HG03439 (cell line): ENCODE data around the gene AP3S2.
"Not testable (repeated sequence)": the region's sequence is repeated elsewhere in the genome, so short reads cannot be mapped to it uniquely, and the experiment has no call there.

Source experiments
- ATAC-seq: cut with Tn5 transposase; IDR thresholded peaks from one replicate; pipeline ENCODE4 v1.9.1; 2021; ENCODE audit warnings: mild to moderate bottlenecking, moderate library complexity; ENCODE audit not compliant: unreplicated experiment

The AP3S2 gene

DNA sequence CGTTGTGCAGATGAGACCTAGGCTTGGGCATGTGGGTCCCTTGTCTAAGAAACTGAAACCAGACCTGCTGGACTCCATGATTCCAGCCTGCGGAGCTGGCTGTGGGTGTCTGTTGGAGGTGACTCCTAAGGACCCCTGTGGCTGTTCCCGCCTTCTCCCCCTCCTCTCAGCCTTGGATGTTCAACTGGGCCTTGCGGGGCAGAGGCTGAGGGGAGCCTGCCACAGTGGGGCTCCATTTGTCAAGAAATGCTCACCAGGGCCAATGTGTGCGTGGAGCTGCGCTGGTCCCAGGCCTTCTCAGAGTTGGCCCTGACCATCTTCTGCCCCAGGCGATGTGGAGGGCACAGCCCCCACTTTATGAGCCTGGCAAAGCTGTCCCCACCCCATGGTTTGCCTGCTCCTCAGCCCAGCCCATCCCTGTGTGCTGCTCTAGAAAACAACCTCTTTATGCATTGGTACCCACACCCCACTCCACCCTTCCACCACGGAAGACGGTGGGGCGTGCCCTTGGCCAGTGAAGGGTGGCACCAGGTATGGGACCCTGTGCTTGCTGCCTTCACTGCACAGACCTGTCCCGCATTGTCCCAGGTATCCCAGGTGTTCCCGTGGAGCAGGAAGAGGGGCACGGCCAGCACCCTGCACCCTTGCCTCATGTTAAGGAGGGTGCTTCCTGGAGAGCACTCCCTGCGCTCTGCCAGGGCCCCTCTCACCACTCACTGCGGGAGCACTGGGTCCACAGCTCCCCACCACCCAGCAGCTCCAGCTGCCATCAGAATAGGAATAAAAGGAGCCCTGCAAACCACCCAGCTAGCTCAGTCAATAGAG lies 109.7 kb downstream of the AP3S2 start:
- no peak for ATAC-seq

DNA sequence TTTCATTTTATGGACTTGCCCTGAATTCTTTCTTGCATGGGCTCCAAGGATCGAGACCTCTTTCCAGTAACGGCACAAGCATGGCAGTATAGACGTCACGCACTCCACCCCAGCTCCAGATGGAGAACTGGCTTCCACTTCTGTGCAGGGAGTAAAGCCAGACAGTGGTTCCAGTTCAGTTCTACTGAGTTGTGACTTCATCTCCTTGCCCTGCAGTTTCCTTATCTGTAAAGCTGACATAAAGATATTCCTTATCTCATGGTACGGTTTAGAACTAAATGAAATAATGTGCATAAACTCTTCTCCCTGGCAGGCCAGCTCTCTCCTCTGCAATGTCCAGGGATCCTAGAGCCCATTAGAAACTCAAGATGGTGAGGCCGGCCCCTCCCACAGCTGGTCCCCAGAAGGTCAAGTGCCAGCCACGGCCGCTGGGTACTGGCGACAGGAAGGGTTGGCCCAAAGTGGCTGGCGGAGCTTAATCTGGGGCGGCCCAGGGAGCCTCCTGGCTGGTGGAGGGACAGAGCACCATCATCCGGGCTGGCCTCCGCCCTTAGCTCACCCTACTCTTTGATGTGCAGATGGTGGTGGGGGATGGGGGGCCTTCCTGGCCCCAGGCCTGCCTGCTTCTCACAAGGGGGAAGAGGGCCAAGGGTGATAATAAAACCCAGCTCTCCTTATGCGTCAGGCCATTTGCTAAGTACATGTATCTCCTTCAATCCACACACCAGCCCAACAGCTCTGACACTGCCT lies 110.5 kb downstream of the AP3S2 start:
- no peak for ATAC-seq

DNA sequence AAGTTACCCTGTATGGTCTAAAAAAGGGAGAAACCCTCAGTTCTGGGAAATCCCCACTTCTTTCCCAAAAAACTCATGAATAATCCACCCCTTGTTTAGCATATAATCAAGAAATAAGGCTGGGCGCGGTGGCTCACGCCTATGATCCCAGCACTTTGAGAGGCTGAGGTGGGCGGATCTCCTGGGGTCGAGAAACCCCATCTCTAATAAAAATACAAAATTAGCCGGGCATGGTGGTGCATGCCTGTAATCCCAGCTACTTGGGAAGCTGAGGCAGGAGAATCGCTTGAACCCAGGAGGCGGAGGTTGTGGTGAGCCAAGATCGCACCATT lies 111.2 kb downstream of the AP3S2 start:
- ATAC-seq = not testable (repeated sequence)

DNA sequence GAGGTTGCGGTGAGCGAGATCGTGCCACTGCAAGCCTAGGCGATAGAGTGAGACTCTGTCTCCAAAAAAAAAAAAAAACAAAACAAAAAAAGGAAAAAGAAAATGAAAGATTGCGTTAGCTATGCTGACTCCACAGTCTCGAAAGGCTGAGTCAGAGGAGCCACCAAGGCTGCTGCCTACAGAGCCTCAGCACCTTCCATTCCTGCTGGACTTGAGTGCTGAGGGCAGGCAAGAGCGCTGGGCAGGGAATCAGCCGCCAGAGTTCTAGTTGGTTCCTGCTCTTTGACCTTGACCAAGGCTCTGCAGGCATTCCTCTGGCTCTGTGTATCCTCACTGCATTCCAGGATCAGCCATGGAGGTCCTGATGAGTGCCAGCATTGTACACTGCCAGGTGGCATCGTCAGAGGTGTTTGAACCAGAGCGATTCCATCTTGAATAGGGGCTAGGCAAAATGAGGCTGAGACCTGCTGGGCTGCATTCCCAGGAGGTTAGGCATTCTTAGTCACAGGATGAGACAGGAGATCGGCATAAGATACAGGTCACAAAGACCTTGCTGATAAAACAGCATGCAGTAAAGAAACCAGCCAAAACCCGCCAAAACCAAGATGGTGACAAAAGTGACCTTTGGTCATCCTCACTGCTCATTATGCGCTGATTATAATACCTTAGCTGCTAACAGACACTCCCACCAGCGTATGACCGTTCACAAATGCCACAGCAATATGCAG lies 111.7 kb downstream of the AP3S2 start:
- no peak for ATAC-seq

DNA sequence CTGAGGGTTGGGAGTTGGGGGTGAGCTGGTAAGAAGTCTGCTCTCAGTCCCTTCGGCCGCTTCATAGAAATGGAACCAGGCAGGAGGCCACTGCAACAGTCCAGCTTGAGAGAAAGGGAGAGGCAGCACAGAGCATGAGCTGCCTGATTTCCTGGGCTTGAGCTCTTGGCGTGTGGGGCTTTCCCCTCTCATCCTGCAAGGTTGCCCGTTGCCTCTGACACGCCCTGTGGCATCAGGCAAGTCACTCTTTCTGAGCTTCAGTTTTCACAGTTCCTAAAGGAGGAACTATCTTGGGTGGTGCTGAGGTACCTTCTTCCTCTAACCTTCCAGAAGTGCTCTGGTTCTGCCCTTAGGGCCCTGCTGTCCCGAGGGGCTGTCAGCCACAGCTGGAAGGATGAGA lies 112.7 kb downstream of the AP3S2 start:
- no peak for ATAC-seq

DNA sequence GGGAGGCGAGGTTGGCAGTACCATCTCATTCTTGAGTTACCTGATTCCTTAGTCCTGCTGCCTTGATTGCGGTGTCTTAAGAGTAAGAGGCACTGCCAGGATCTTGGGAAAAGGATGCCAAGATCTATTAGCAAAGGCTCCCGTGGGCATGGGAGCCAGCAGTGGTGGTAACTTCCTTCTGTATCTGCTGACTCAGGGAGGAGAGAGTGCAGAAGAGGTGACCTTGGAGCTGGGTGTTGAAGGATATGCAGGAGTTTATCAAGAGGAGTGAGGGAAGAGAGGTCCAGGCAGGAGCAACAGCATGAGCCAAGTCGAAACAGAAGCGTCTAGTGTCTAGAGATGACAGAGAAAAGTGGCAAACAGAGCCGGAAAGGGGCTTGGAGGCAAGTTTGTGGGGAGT lies 113.2 kb downstream of the AP3S2 start:
- ATAC-seq = no peak
